Stimulated activated effector memory CD8-positive, alpha-beta T cell treated with anti-CD3 and anti-CD28 coated beads, Interleukin-12 subunit alpha, Interleukin-12 subunit beta, amount 100 ng/mL, for 72 hours (primary cell): ENCODE measurements around the gene GATAD2A.
"Not testable (repeated sequence)": the region's sequence is repeated elsewhere in the genome, so short reads cannot be mapped to it uniquely, and the experiment has no call there.

ENCODE experiments used
- ATAC-seq: fragments of 150-1000 bp; cut with Tn5 transposase; 2 replicates; pipeline ENCODE4 v1.10.0; 2021
- DNase-seq, 2 donors: peaks; one replicate each; pipeline ENCODE4 v3.0.0; 2021 to 2022; ENCODE audit warnings: low spot score in 2 of 2
- H3K27ac Mint-ChIP-seq: one replicate; pipeline ENCODE4 v1.8.0; 2022; ENCODE audit warnings: mild to moderate bottlenecking, mixed read lengths
- H3K36me3 Mint-ChIP-seq: one replicate; pipeline ENCODE4 v1.8.0; 2022; ENCODE audit warnings: mild to moderate bottlenecking, mixed read lengths
- H3K4me1 Mint-ChIP-seq: one replicate; pipeline ENCODE4 v1.8.0; 2022; ENCODE audit warnings: mixed read lengths
- H3K4me3 Mint-ChIP-seq: one replicate; pipeline ENCODE4 v1.8.0; 2022; ENCODE audit warnings: mild to moderate bottlenecking, mixed read lengths
- H3K9me3 Mint-ChIP-seq: one replicate; pipeline ENCODE4 v1.8.0; 2022; ENCODE audit warnings: mixed read lengths

GATAD2A gene, protein sequence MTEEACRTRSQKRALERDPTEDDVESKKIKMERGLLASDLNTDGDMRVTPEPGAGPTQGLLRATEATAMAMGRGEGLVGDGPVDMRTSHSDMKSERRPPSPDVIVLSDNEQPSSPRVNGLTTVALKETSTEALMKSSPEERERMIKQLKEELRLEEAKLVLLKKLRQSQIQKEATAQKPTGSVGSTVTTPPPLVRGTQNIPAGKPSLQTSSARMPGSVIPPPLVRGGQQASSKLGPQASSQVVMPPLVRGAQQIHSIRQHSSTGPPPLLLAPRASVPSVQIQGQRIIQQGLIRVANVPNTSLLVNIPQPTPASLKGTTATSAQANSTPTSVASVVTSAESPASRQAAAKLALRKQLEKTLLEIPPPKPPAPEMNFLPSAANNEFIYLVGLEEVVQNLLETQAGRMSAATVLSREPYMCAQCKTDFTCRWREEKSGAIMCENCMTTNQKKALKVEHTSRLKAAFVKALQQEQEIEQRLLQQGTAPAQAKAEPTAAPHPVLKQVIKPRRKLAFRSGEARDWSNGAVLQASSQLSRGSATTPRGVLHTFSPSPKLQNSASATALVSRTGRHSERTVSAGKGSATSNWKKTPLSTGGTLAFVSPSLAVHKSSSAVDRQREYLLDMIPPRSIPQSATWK

DNA sequence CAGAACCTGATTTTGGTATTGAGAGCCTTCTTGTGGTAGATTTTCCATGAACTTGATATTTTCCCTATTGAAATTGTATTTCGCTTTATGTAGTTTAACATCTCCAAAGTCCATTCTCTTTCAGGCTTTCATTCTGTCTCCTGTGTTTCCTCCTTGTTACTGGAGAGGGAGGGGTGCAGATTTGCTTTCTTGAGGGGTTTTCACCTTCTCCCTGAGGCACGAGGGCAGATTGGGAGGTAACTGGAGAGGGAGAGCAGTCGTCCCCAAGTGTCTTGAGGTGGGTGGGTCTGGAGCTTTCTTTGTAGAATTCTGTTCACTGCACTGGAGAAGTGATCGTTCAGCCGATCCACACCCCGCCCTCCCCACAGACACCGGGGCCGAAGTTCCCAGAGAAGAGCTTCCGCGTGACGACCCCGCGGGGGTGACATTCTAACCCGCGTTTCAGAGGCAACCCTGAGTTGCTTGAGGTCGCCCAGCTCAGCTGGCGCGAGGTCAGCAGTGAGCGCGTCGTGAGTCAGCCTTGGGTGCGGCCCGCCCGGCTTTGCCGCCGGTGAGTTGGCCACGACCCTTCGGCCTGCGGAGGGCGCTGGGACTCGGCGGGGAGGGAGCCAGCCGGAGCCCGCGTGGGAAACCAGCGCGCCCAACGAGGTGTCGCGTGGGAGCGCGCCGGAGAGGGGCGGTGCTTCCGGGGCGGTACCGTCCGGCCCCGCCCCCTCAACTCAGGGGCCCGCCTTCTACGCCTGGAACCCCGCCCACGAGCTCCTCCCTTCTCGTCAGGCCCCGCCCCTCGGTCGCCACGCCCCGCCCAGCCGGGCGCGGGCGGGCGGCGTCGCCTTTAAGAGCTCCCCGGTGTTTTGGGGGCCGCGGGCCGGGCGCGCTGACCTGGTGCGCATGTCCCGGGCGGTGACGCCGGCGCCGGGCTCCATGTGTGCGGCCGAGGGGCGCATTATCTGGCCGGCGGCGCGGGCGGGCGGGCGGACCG is at the start of gene GATAD2A:
Gene GATAD2A, plus strand, starts transcription at position 797 of the 982 bp plus-strand sequence. CDS start 59,671 bp downstream, outside the sequence.
- DNase-seq (peak; percentile 99), ATAC-seq (peak; percentile 86)
- Mint-ChIP-seq H3K9me3 (no peaks in the 10 kb centered on the region), H3K4me3 (peak within 1 kb of the TSS; percentile 90), H3K27ac (peak within 1 kb of the TSS; percentile 91), H3K36me3 (peaks cover 15% of the 10 kb centered on the region), H3K4me1 (peaks cover 59% of the 10 kb centered on the region)

DNA sequence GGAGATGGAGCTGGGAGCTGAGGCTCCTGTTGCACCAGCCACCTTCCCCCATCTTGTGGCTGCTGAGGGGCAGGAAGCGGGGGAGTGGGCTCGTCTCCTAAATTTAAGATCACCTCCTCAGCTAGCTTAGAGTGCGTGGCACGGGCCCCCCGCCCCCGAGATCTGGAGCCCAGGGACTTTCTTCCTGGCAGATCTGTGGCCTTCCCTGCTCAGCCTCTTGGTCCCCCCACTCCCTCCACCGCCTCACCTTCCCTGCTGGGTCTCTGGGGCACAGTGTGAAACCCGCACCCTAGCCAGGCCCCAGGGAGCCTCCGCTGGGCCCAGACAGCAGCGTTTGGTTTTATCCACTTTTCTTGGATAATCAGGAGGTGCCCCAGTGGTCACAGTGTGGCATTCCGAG is 49.0 kb upstream of the GATAD2A start:
- ATAC-seq (no peak), DNase-seq (no peak)
- H3K4me3 Mint-ChIP-seq, result no peak overlapping the region
- H3K27ac Mint-ChIP-seq, result no peak overlapping the region
- no peaks in the 10 kb centered on the region for H3K9me3 Mint-ChIP-seq
- peaks cover 18% of the 10 kb centered on the region for H3K4me1 Mint-ChIP-seq
- H3K36me3 Mint-ChIP-seq, result peaks cover 34% of the 10 kb centered on the region

DNA sequence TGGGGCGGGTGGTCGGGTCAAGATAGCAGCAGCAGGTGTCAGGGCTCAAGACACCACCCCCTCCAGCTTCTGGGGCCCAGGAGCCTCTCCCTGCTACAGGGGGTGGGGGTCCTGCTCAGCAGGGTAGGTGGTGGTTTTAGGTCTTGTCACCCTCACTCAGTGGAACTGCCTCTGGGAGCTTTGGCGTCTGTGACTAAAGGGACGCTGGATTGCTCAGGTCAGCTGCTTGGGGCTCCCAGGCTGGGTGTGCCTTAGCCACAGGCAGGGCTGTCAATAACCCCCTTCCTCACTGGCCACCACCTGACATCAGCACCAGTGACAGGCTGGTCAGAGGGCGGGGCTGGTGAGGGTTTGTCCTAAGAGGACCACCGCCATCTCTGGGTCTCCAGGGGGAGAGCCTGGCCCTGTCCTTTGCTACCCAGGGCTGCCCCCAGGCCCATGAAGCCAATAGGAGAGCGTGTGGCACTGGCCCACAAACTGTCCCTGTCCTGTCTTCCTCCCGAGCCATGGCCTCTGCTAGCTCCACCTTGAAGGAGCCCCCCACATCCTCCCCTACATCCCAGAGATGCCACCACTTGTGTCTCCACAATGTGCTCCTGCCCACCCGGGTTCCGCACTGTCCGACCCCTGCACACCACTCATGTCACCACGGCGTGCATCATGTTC is 48.4 kb upstream of the GATAD2A start:
- DNase-seq (no peak), ATAC-seq (no peak)
- Mint-ChIP-seq H3K4me3 (no peak overlapping the region), H3K27ac (peak overlapping the region; percentile 15), H3K36me3 (peaks cover 29% of the 10 kb centered on the region), H3K4me1 (peaks cover 22% of the 10 kb centered on the region), H3K9me3 (no peaks in the 10 kb centered on the region)

DNA sequence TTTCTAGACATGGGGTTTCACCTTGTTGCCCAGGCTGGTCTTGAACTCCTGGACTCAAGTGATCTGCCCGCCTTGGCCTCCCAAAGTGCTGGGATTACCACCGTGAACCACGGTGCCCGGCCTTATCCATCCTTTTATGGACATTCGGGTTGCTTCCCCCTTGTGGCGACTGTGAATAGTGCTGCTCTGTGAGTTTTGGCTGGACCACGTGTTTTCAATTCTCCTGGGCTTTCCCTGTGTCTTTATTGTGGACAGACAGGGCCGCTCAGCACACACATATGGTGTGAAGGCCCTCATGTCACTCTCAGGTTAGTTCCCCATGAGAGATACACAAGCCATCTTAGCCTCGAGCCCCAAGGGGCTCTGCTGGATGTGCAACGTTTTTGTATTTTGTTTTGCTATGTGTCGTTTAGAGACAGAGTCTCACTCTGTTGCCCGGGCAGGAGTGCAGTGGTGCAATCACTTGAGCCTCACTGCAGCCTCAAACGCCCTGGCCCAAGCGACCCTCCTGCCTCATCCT is 44.3 kb upstream of the GATAD2A start:
- Mint-ChIP-seq H3K27ac (peak overlapping the region; percentile 75), H3K4me3 (peak overlapping the region; percentile 23)
- ATAC-seq, result peak; percentile 80

DNA sequence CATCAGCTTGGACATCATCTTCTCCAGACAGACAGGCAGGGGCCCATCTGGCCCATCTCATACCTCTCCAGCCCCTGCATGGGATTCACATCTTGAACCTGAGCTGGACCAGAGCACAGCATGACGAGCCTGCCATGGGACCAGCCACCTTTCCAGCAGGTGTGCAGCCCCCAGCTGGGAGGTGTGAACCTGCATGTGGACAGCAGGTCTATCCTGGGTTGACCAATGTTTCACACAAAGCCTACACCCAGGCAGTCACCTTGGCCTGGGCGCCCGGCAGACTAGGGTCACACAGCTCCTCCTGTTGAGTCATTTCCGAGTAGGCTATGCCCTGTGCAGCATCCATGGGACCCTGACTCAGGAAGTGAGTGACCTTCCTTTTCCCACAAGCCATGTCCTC is 43.4 kb upstream of the GATAD2A start:
- no peak for DNase-seq
- ATAC-seq, result no peak
- H3K4me1 Mint-ChIP-seq, result peaks cover 38% of the 10 kb centered on the region
- peaks cover 12% of the 10 kb centered on the region for H3K36me3 Mint-ChIP-seq
- H3K27ac Mint-ChIP-seq, result peak overlapping the region; percentile 65
- no peaks in the 10 kb centered on the region for H3K9me3 Mint-ChIP-seq
- no peak overlapping the region for H3K4me3 Mint-ChIP-seq

More for the DNA sequence above, 44.3 kb upstream of the GATAD2A start:
- Mint-ChIP-seq H3K36me3 (peaks cover 6% of the 10 kb centered on the region), H3K4me1 (peaks cover 32% of the 10 kb centered on the region), H3K9me3 (no peaks in the 10 kb centered on the region)
- DNase-seq, result peak; percentile 57 to 85

DNA sequence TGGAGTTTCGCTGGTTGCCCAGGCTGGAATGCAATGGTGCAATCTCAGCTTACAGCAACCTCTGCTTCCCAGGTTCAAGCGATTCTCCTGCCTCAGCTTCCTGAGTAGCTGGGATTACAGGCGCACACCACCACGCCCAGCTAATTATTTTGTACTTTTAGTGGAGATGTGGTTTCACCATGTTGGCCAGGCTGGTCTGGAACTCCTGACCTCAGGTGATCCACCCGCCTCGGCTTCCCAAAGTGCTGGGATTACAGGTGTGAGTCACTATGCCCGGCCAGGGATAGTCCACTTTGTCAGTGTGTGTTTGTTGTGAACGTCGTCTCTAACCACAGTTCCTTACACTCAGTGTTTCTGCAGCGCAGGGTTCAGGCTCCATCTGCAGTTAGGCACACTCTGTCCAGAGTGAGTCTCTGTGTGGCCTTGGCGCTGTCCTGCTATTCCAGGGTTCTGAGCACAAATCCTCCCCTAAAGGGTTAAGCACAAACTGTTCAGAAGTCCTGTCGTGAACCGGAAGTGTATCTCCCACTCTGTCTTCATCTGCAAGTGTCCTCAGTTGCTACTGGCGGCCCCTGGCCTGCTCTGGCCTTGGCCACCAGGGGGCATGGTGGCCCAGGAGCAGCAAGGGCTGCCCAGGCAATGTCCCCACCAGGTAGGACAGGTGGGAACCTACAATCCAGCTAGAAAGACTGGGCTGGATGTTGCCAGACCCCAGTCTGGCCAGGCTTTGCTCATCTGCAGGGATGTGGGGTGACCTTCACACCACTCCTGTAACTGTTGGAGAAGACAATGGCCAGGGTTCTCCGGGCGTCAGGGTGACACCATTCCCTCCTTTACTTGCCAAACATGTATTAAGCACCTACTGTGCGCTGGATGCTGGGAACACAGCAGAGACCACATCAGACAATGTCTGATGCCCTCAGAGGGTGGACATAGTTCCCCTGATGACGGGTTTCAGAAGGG is 38.8 kb upstream of the GATAD2A start:
- H3K36me3 Mint-ChIP-seq, result peaks cover 13% of the 10 kb centered on the region
- peak overlapping the region; percentile 48 for H3K4me3 Mint-ChIP-seq
- peak; percentile 66 to 82 for DNase-seq
- peak; percentile 94 for ATAC-seq
- no peaks in the 10 kb centered on the region for H3K9me3 Mint-ChIP-seq
- peaks cover 20% of the 10 kb centered on the region for H3K4me1 Mint-ChIP-seq
- H3K27ac Mint-ChIP-seq, result no peak overlapping the region

DNA sequence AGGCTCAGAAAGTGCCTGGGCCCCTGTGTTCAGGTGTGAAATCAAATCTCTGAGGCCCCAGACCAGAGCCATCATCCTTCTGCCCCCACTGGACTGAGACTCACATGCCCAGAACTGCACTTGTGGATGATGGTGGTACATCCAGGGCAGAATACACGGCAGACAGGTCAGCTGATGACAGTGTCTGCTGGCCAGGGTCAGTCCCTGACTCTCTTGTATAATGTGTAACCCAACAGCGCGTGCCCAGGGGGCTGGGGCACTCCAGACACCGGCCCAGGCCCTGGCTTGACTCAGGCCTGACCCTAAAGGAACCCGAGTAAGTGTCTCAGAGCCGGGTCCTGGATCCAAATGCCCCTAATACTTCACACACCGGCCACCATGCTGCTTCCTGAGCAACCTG is 37.4 kb upstream of the GATAD2A start:
- ATAC-seq (no peak), DNase-seq (no peak)
- Mint-ChIP-seq H3K4me1 (peaks cover 22% of the 10 kb centered on the region), H3K9me3 (no peaks in the 10 kb centered on the region), H3K36me3 (peaks cover 13% of the 10 kb centered on the region), H3K4me3 (no peak overlapping the region), H3K27ac (no peak overlapping the region)

DNA sequence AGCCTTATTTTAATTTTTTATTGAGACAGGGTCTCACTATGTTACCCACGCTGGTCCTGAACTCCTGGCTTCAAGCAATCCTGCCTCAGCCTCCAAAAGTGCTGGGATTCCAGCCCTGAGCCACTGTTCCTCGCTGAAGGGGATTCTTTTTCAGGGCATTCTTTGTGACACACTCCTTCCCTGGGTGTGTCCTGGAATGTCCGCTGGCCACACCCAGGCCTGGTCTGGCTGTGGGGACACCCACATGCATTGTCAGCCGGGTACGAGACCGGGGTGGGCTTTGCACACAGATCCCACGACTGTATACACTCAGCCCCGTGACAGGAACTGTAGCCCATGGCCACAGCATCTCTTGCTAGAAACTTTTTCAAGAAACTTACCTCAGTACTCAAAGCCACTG is 34.4 kb upstream of the GATAD2A start:
- DNase-seq, result no peak
- peaks cover 7% of the 10 kb centered on the region for H3K36me3 Mint-ChIP-seq

DNA sequence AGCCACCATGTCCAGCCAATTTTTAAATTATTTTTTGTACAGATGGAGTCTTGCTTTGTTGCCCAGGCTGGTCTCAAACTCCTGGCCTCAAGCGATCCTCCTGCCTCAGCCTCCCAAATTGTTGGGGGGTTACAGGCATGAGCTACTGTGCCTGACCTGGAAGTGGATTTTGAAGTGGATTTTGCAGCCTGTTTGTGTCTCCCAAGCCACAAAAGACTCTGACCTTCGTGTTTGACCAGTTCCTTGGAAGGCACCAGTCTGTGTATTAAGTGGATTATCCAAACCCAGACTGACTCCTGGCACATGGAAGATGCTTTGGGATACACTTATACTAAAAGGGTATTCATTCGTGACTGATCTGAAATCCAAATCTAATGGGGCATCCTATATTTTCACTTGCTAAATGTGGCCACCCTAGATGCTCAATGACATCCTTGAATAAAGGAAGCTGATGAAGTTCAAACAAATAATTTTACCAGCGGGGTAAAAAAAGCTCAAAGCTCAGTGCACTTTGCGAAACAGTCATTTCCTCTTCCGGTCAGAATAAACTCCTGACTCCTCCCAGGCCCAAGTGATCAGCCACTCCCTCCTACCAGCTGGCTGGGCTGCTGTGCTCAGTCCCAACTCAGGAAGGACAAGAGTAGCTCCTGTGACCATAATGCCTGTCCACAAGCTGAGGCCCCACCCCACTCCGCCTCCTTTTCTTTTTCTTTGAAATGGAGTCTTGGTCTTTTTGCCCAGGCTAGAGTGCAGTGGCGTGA is 32.6 kb upstream of the GATAD2A start:
- ATAC-seq (peak; percentile 94), DNase-seq (peak in 1 of 2 donors; percentile 64)
- peaks cover 9% of the 10 kb centered on the region for H3K4me1 Mint-ChIP-seq
- H3K27ac Mint-ChIP-seq, result peak overlapping the region; percentile 92
- H3K36me3 Mint-ChIP-seq, result no peaks in the 10 kb centered on the region
- H3K4me3 Mint-ChIP-seq, result peak overlapping the region; percentile 48
- no peaks in the 10 kb centered on the region for H3K9me3 Mint-ChIP-seq

More for the DNA sequence above, 34.4 kb upstream of the GATAD2A start:
- peaks cover 16% of the 10 kb centered on the region for H3K4me1 Mint-ChIP-seq
- ATAC-seq, result no peak
- no peak overlapping the region for H3K4me3 Mint-ChIP-seq
- no peaks in the 10 kb centered on the region for H3K9me3 Mint-ChIP-seq
- no peak overlapping the region for H3K27ac Mint-ChIP-seq

DNA sequence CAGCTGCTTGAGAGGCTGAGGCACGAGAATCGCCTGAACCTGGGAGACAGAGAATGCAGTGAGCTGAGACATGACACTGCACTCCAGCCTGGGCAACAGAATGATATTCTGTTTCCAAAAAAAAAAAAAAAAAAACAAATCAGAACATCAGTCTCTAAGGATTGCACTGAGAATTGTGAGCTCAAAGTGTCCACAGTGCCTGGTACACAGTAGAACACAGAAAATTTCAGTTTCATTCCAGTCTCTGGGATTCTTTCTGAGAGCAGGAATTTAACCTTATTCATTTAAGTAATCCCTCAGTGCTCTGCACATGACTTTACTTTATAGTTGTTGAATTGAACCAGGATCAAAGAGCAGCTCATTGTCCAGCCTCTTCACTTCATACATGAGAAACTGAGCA is 25.9 kb upstream of the GATAD2A start:
- H3K27ac Mint-ChIP-seq, result no peak overlapping the region
- no peaks in the 10 kb centered on the region for H3K9me3 Mint-ChIP-seq
- no peaks in the 10 kb centered on the region for H3K4me1 Mint-ChIP-seq
- no peaks in the 10 kb centered on the region for H3K36me3 Mint-ChIP-seq
- ATAC-seq (no peak), DNase-seq (no peak)
- no peak overlapping the region for H3K4me3 Mint-ChIP-seq

DNA sequence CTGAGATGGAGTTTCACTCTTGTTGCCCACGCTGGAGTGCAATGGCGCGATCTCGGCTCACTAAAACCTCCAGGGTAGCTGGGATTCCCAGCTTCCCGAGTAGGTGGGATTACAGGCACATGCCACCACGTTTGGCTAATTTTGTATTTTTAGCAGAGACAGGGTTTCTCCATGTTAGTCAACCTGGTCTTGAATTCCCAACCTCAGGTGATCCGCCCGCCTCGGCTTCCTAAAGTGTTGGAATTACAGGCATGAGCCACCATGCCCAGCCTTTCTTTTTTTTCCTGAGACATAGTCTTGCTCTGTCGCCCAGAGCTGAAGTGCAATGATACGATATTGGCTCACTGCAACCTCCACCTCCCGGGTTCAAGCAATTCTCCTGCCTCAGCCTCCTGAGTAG is 25.2 kb upstream of the GATAD2A start:
- H3K4me3 Mint-ChIP-seq, H3K4me1 Mint-ChIP-seq, DNase-seq, H3K27ac Mint-ChIP-seq, H3K36me3 Mint-ChIP-seq, H3K9me3 Mint-ChIP-seq, ATAC-seq: not testable (repeated sequence)

DNA sequence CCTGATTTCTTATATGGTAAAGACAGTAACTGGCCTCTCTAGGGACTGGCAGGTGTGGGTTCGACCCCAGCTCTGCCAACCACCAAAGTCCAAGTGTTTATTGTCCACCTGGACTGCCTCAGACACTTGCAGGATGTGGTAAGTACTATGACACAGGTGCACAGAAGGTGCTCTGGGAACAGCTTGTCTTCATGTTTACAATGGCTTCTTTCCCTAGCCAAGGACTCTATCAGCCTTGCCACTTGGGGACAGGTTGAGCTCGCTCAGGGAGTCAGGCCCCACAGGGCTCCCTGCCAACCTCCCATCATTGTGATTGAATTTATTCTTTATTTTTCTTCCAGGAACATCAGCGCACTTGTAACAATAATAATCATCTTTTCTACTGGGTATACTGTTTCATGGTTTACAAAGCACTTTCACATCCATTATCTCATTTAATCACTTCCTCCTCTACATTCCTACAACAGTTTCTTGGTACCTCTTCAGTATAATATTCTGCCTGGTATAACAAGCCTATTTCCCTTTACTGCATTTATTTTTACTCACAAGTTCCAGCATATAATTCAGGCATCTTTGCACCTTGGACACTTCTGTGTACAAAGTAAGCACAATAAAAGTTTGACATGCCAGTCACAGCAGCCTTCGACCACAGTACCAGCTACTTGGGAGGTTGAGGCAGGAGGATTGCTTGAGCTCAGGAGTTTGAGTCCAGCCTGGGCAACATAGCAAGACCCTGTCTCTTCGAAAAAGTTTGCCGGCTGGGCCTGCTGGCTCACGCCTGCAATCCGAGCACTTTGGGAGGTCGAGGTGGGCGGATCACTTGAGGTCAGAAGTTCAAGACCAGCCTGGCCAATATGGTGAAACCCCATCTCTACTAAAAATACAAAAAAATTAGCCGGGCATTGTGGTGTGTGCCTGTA is 24.2 kb upstream of the GATAD2A start:
- no peak for DNase-seq
- H3K4me3 Mint-ChIP-seq, result no peak overlapping the region
- no peaks in the 10 kb centered on the region for H3K36me3 Mint-ChIP-seq
- no peaks in the 10 kb centered on the region for H3K4me1 Mint-ChIP-seq
- H3K27ac Mint-ChIP-seq, result no peak overlapping the region
- no peak for ATAC-seq
- no peaks in the 10 kb centered on the region for H3K9me3 Mint-ChIP-seq
